CD14-positive monocyte (primary cell): Measurements from ENCODE around the gene PLCL2. TPM values are rescaled to one million over a fixed set of nuclear protein-coding genes. Genes with fewer than 3 reads are reported as not detected.
"Not testable (repeated sequence)": the region's sequence is repeated elsewhere in the genome, so short reads cannot be mapped to it uniquely, and the experiment has no call there.

ENCODE experiments used
- DNase-seq, 3 donors: peaks; one replicate each; pipeline ENCODE4 v3.0.0-alpha.2; 2011 to 2022
- H2AFZ ChIP-seq: 2 replicates; pipeline ENCODE4 v1.6.0; 2012; ENCODE audit warnings: mild to moderate bottlenecking, low read depth, low read length, inconsistent platforms; ENCODE audit not compliant: insufficient read depth, poor library complexity, severe bottlenecking
- H3K27ac ChIP-seq, 2 donors: 1 replicate in 1 of 2; 2 replicates in 1 of 2; pipeline ENCODE4 v1.5.1; 2012 to 2013; ENCODE audit warnings: low read length in 2 of 2, control low read depth in 1 of 2, inconsistent platforms in 1 of 2, low read depth in 1 of 2, mild to moderate bottlenecking in 1 of 2
- H3K27me3 ChIP-seq, 2 donors: one replicate each; pipeline versions ENCODE4 v1.6.0 to v1.6.1; 2011 to 2013; ENCODE audit warnings: low read length in 2 of 2; ENCODE audit not compliant: control insufficient read depth in 2 of 2, insufficient read depth in 2 of 2
- H3K36me3 ChIP-seq, 2 donors: replicated peaks in 1 of 2; 1 replicate in 1 of 2; 2 replicates in 1 of 2; pipeline versions ENCODE4 v1.5.1 to v1.6.1; 2012 to 2013; ENCODE audit warnings: low read length in 2 of 2, control low read depth in 1 of 2, inconsistent platforms in 1 of 2, mild to moderate bottlenecking in 1 of 2; ENCODE audit not compliant: insufficient read depth in 2 of 2, control insufficient read depth in 1 of 2
- H3K4me1 ChIP-seq, 2 donors: 1 replicate in 1 of 2; 2 replicates in 1 of 2; pipeline versions ENCODE4 v1.5.1 to v1.6.1; 2012 to 2013; ENCODE audit warnings: low read length in 2 of 2, control low read depth in 1 of 2, inconsistent platforms in 1 of 2, mild to moderate bottlenecking in 1 of 2, moderate library complexity in 1 of 2; ENCODE audit not compliant: insufficient read depth in 2 of 2, control insufficient read depth in 1 of 2
- H3K4me2 ChIP-seq: replicated peaks from 2 replicates; pipeline ENCODE3; 2012; ENCODE audit warnings: low read length, moderate library complexity, mild to moderate bottlenecking; ENCODE audit not compliant: poor library complexity, severe bottlenecking; ENCODE audit errors: extremely low read depth
- H3K4me3 ChIP-seq, 3 experiments: fragments of 200-600 bp in 1 of 3; sonication (generic) in 1 of 3; replicated peaks in 1 of 3; 1 replicate in 2 of 3; 2 replicates in 1 of 3; pipeline ENCODE4 v1.5.1; 2011 to 2013; ENCODE audit warnings: low read length in 3 of 3, mild to moderate bottlenecking in 3 of 3, control low read depth in 2 of 3, low read depth in 2 of 3, inconsistent platforms in 1 of 3, moderate library complexity in 1 of 3
- H3K79me2 ChIP-seq: 2 replicates; pipeline ENCODE4 v1.6.0; 2012; ENCODE audit warnings: mild to moderate bottlenecking, control low read depth, inconsistent platforms, low read length, moderate library complexity; ENCODE audit not compliant: insufficient read depth
- H3K9ac ChIP-seq: 2 replicates; pipeline ENCODE4 v1.6.0; 2017; ENCODE audit warnings: low read length, mild to moderate bottlenecking; ENCODE audit not compliant: insufficient read depth, poor library complexity, severe bottlenecking
- H3K9me3 ChIP-seq, 2 donors: replicated peaks in 1 of 2; 1 replicate in 1 of 2; 2 replicates in 1 of 2; pipeline versions ENCODE4 v1.5.1 to v1.6.1; 2012 to 2013; ENCODE audit warnings: low read length in 2 of 2, control low read depth in 1 of 2; ENCODE audit not compliant: control insufficient read depth in 1 of 2, insufficient read depth in 1 of 2
- H4K20me1 ChIP-seq: 2 replicates; pipeline ENCODE4 v1.6.0; 2012; ENCODE audit warnings: mild to moderate bottlenecking, low read length, control low read depth, moderate library complexity; ENCODE audit not compliant: insufficient read depth
- H3K27ac Mint-ChIP-seq, 7 donors: one replicate each; pipeline ENCODE4 v1.8.0; 2020; ENCODE audit warnings: mild to moderate bottlenecking in 7 of 7, mixed read lengths in 7 of 7, moderate library complexity in 6 of 7, inconsistent platforms in 2 of 7
- H3K27me3 Mint-ChIP-seq, 3 donors: one replicate each; pipeline ENCODE4 v1.8.0; 2021 to 2022; ENCODE audit warnings: low read depth in 3 of 3, mild to moderate bottlenecking in 3 of 3, mixed read lengths in 3 of 3, moderate library complexity in 3 of 3, inconsistent platforms in 1 of 3
- H3K36me3 Mint-ChIP-seq, 2 donors: one replicate each; pipeline ENCODE4 v1.8.0; 2020; ENCODE audit warnings: mixed read lengths in 2 of 2, inconsistent platforms in 1 of 2, mild to moderate bottlenecking in 1 of 2
- H3K4me1 Mint-ChIP-seq: one replicate; pipeline ENCODE4 v1.8.0; 2020; ENCODE audit warnings: mild to moderate bottlenecking, mixed read lengths
- H3K4me3 Mint-ChIP-seq, 2 donors: one replicate each; pipeline ENCODE4 v1.8.0; 2020; ENCODE audit warnings: mild to moderate bottlenecking in 2 of 2, mixed read lengths in 2 of 2, moderate library complexity in 1 of 2
- H3K9me3 Mint-ChIP-seq, 7 donors: one replicate each; pipeline ENCODE4 v1.8.0; 2020 to 2022; ENCODE audit warnings: mixed read lengths in 7 of 7, mild to moderate bottlenecking in 6 of 7, moderate library complexity in 6 of 7, inconsistent platforms in 2 of 7
- CTCF ChIP-seq: fragments of 200-600 bp; IDR thresholded peaks from one replicate; pipeline ENCODE4 v1.8.0; 2022; ENCODE audit warnings: antibody characterized with exemption, mild to moderate bottlenecking
- WGBS: methylation state at CpG from one replicate; pipeline ENCODE4 v1.1.5; 2013; ENCODE audit warnings: missing lambda C conversion rate; ENCODE audit not compliant: insufficient coverage; 5-methylcytosine and 5-hydroxymethylcytosine counted together
- intact Hi-C, 2 donors: fragments of 100-400 bp; cut with micrococcal nuclease; formaldehyde crosslinking; loops; one replicate each; pipeline versions ENCODE4 v1.15.0 to v1.15.1; 2023
- polyA plus RNA-seq, 3 donors: library from polyadenylated mRNA; depleted of rRNA in 1 of 3; unstranded in 2 of 3; stranded (reverse) in 1 of 3; fragments of 300-500 nt in 2 of 3; fragments of >200 nt in 1 of 3; fragmentation: Illumina TruSeq in 2 of 3; gene quantifications; 1 replicate in 2 of 3; 2 replicates in 1 of 3; pipeline ENCODE4 v1.2.3, GENCODE V29; 2012 to 2021

Gene PLCL2
- polyA plus RNA-seq, 3 donors, result 18.8 to 32.5 (median 26.8) TPM

GRCh38 chr3:17103579-17103978 is 218.8 kb downstream of the PLCL2 start:
- no peaks in the 10 kb centered on the region for H4K20me1 ChIP-seq
- H3K27me3 ChIP-seq, result no peaks in the 10 kb centered on the region
- H3K9me3 ChIP-seq, result peaks cover 0 to 4% of the 10 kb centered on the region in 2 donors
- H3K4me1 Mint-ChIP-seq, result no peaks in the 10 kb centered on the region
- peaks cover 0 to 3% of the 10 kb centered on the region in 2 donors for H3K36me3 Mint-ChIP-seq
- H3K9me3 Mint-ChIP-seq, result peaks cover 9 to 19% (median 11%) of the 10 kb centered on the region in 7 donors
- H3K36me3 ChIP-seq, result no peaks in the 10 kb centered on the region
- no peak overlapping the region for H3K4me2 ChIP-seq
- H3K4me1 ChIP-seq, result no peaks in the 10 kb centered on the region
- DNase-seq, result no peak
- H3K27ac Mint-ChIP-seq, result no peak overlapping the region
- H3K79me2 ChIP-seq, result no peaks in the 10 kb centered on the region
- no peak overlapping the region for H3K27ac ChIP-seq
- no CpG with 5 or more reads among the region's 1 CpG for WGBS
- H3K4me3 Mint-ChIP-seq, result no peak overlapping the region
- intact Hi-C loops, result no loop called here
- H3K9ac ChIP-seq, result no peak overlapping the region
- no peak for TF ChIP-seq CTCF
- no peak overlapping the region for H2AFZ ChIP-seq
- no peak overlapping the region for H3K4me3 ChIP-seq
- H3K27me3 Mint-ChIP-seq, result no peaks in the 10 kb centered on the region

- intact Hi-C loops, H3K9me3 ChIP-seq, H3K4me1 ChIP-seq, H3K4me3 ChIP-seq, H3K4me3 Mint-ChIP-seq, H3K36me3 ChIP-seq, H3K4me1 Mint-ChIP-seq, H3K27me3 Mint-ChIP-seq, H3K79me2 ChIP-seq, H3K4me2 ChIP-seq, H3K27ac Mint-ChIP-seq, H3K27me3 ChIP-seq, H4K20me1 ChIP-seq, DNase-seq, H3K9ac ChIP-seq, H2AFZ ChIP-seq, H3K27ac ChIP-seq, H3K36me3 Mint-ChIP-seq: not testable (repeated sequence)
- H3K9me3 Mint-ChIP-seq, result peaks cover under 1 to 14% (median 6%) of the 10 kb centered on the region in 7 donors
- WGBS, result no CpG with 5 or more reads among the region's 5 CpGs
Observed at GRCh38 chr3:17106801-17107200, 222.0 kb downstream of the PLCL2 start.
